CD14-positive monocyte (primary cell): ENCODE data around the gene RDX. TPM values are rescaled to one million over a fixed set of nuclear protein-coding genes. Genes with fewer than 3 reads are reported as not detected.

Experiments
- DNase-seq, 3 donors: peaks; one replicate each; pipeline ENCODE4 v3.0.0-alpha.2; 2011 to 2022
- H2AFZ ChIP-seq: 2 replicates; pipeline ENCODE4 v1.6.0; 2012; ENCODE audit warnings: mild to moderate bottlenecking, low read depth, low read length, inconsistent platforms; ENCODE audit not compliant: insufficient read depth, poor library complexity, severe bottlenecking
- H3K27ac ChIP-seq, 2 donors: 1 replicate in 1 of 2; 2 replicates in 1 of 2; pipeline ENCODE4 v1.5.1; 2012 to 2013; ENCODE audit warnings: low read length in 2 of 2, control low read depth in 1 of 2, inconsistent platforms in 1 of 2, low read depth in 1 of 2, mild to moderate bottlenecking in 1 of 2
- H3K27me3 ChIP-seq, 2 donors: one replicate each; pipeline versions ENCODE4 v1.6.0 to v1.6.1; 2011 to 2013; ENCODE audit warnings: low read length in 2 of 2; ENCODE audit not compliant: control insufficient read depth in 2 of 2, insufficient read depth in 2 of 2
- H3K36me3 ChIP-seq, 2 donors: replicated peaks in 1 of 2; 1 replicate in 1 of 2; 2 replicates in 1 of 2; pipeline versions ENCODE4 v1.5.1 to v1.6.1; 2012 to 2013; ENCODE audit warnings: low read length in 2 of 2, control low read depth in 1 of 2, inconsistent platforms in 1 of 2, mild to moderate bottlenecking in 1 of 2; ENCODE audit not compliant: insufficient read depth in 2 of 2, control insufficient read depth in 1 of 2
- H3K4me1 ChIP-seq, 2 donors: 1 replicate in 1 of 2; 2 replicates in 1 of 2; pipeline versions ENCODE4 v1.5.1 to v1.6.1; 2012 to 2013; ENCODE audit warnings: low read length in 2 of 2, control low read depth in 1 of 2, inconsistent platforms in 1 of 2, mild to moderate bottlenecking in 1 of 2, moderate library complexity in 1 of 2; ENCODE audit not compliant: insufficient read depth in 2 of 2, control insufficient read depth in 1 of 2
- H3K4me2 ChIP-seq: replicated peaks from 2 replicates; pipeline ENCODE3; 2012; ENCODE audit warnings: low read length, moderate library complexity, mild to moderate bottlenecking; ENCODE audit not compliant: poor library complexity, severe bottlenecking; ENCODE audit errors: extremely low read depth
- H3K4me3 ChIP-seq, 3 experiments: fragments of 200-600 bp in 1 of 3; sonication (generic) in 1 of 3; replicated peaks in 1 of 3; 1 replicate in 2 of 3; 2 replicates in 1 of 3; pipeline ENCODE4 v1.5.1; 2011 to 2013; ENCODE audit warnings: low read length in 3 of 3, mild to moderate bottlenecking in 3 of 3, control low read depth in 2 of 3, low read depth in 2 of 3, inconsistent platforms in 1 of 3, moderate library complexity in 1 of 3
- H3K79me2 ChIP-seq: 2 replicates; pipeline ENCODE4 v1.6.0; 2012; ENCODE audit warnings: mild to moderate bottlenecking, control low read depth, inconsistent platforms, low read length, moderate library complexity; ENCODE audit not compliant: insufficient read depth
- H3K9ac ChIP-seq: 2 replicates; pipeline ENCODE4 v1.6.0; 2017; ENCODE audit warnings: low read length, mild to moderate bottlenecking; ENCODE audit not compliant: insufficient read depth, poor library complexity, severe bottlenecking
- H3K9me3 ChIP-seq, 2 donors: replicated peaks in 1 of 2; 1 replicate in 1 of 2; 2 replicates in 1 of 2; pipeline versions ENCODE4 v1.5.1 to v1.6.1; 2012 to 2013; ENCODE audit warnings: low read length in 2 of 2, control low read depth in 1 of 2; ENCODE audit not compliant: control insufficient read depth in 1 of 2, insufficient read depth in 1 of 2
- H4K20me1 ChIP-seq: 2 replicates; pipeline ENCODE4 v1.6.0; 2012; ENCODE audit warnings: mild to moderate bottlenecking, low read length, control low read depth, moderate library complexity; ENCODE audit not compliant: insufficient read depth
- H3K27ac Mint-ChIP-seq, 7 donors: one replicate each; pipeline ENCODE4 v1.8.0; 2020; ENCODE audit warnings: mild to moderate bottlenecking in 7 of 7, mixed read lengths in 7 of 7, moderate library complexity in 6 of 7, inconsistent platforms in 2 of 7
- H3K27me3 Mint-ChIP-seq, 3 donors: one replicate each; pipeline ENCODE4 v1.8.0; 2021 to 2022; ENCODE audit warnings: low read depth in 3 of 3, mild to moderate bottlenecking in 3 of 3, mixed read lengths in 3 of 3, moderate library complexity in 3 of 3, inconsistent platforms in 1 of 3
- H3K36me3 Mint-ChIP-seq, 2 donors: one replicate each; pipeline ENCODE4 v1.8.0; 2020; ENCODE audit warnings: mixed read lengths in 2 of 2, inconsistent platforms in 1 of 2, mild to moderate bottlenecking in 1 of 2
- H3K4me1 Mint-ChIP-seq: one replicate; pipeline ENCODE4 v1.8.0; 2020; ENCODE audit warnings: mild to moderate bottlenecking, mixed read lengths
- H3K4me3 Mint-ChIP-seq, 2 donors: one replicate each; pipeline ENCODE4 v1.8.0; 2020; ENCODE audit warnings: mild to moderate bottlenecking in 2 of 2, mixed read lengths in 2 of 2, moderate library complexity in 1 of 2
- H3K9me3 Mint-ChIP-seq, 7 donors: one replicate each; pipeline ENCODE4 v1.8.0; 2020 to 2022; ENCODE audit warnings: mixed read lengths in 7 of 7, mild to moderate bottlenecking in 6 of 7, moderate library complexity in 6 of 7, inconsistent platforms in 2 of 7
- WGBS: methylation state at CpG from one replicate; pipeline ENCODE4 v1.1.5; 2013; ENCODE audit warnings: missing lambda C conversion rate; ENCODE audit not compliant: insufficient coverage; 5-methylcytosine and 5-hydroxymethylcytosine counted together
- intact Hi-C, 2 donors: fragments of 100-400 bp; cut with micrococcal nuclease; formaldehyde crosslinking; loops; one replicate each; pipeline versions ENCODE4 v1.15.0 to v1.15.1; 2023
- polyA plus RNA-seq, 3 donors: library from polyadenylated mRNA; depleted of rRNA in 1 of 3; unstranded in 2 of 3; stranded (reverse) in 1 of 3; fragments of 300-500 nt in 2 of 3; fragments of >200 nt in 1 of 3; fragmentation: Illumina TruSeq in 2 of 3; gene quantifications; 1 replicate in 2 of 3; 2 replicates in 1 of 3; pipeline ENCODE4 v1.2.3, GENCODE V29; 2012 to 2021
- TF ChIP-seq, protein P1 (sequence below): fragments of 200-600 bp; IDR thresholded peaks from one replicate; pipeline ENCODE4 v1.8.0; 2022; ENCODE audit warnings: antibody characterized with exemption, mild to moderate bottlenecking

RDX gene
- polyA plus RNA-seq, 3 donors: 11.9 to 22.0 (median 20.9) TPM

DNA sequence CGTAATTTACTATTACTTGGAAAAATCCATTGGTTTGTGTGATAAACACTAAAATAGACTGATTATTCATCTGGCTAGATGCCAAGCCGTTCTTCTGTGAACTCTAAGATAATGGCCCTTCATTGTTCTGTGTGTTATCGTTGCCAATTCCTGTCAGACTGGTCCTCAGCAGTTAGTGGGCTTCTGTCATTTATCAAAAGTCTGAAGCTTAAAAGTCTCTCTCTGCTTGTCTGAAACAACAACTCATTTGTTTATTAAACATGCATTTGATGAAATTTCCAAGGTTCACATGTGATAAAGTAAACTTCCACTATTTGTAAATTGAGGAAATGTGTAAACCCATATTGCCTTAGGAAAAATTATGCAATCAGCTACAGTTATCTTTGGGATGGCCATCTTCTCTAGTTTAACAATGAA is 21.1 kb upstream of the RDX start:
- Mint-ChIP-seq H3K27ac (peak overlapping the region in 1 of 7 donors; percentile 31), H3K36me3 (no peaks in the 10 kb centered on the region), H3K9me3 (peaks cover 0 to 2% (median 0%) of the 10 kb centered on the region in 7 donors), H3K4me1 (peaks cover 6% of the 10 kb centered on the region), H3K4me3 (no peak overlapping the region), H3K27me3 (peaks cover 0 to 2% (median 0%) of the 10 kb centered on the region in 3 donors)
- Histone ChIP-seq H3K4me3 (no peak overlapping the region), H3K4me1 (no peaks in the 10 kb centered on the region), H3K79me2 (no peaks in the 10 kb centered on the region), H4K20me1 (no peaks in the 10 kb centered on the region), H3K9me3 (no peaks in the 10 kb centered on the region), H3K9ac (no peak overlapping the region), H3K27ac (no peak overlapping the region), H3K27me3 (no peaks in the 10 kb centered on the region), H2AFZ (no peak overlapping the region), H3K36me3 (no peaks in the 10 kb centered on the region), H3K4me2 (no peak overlapping the region)
- TF ChIP-seq, protein P1, sequence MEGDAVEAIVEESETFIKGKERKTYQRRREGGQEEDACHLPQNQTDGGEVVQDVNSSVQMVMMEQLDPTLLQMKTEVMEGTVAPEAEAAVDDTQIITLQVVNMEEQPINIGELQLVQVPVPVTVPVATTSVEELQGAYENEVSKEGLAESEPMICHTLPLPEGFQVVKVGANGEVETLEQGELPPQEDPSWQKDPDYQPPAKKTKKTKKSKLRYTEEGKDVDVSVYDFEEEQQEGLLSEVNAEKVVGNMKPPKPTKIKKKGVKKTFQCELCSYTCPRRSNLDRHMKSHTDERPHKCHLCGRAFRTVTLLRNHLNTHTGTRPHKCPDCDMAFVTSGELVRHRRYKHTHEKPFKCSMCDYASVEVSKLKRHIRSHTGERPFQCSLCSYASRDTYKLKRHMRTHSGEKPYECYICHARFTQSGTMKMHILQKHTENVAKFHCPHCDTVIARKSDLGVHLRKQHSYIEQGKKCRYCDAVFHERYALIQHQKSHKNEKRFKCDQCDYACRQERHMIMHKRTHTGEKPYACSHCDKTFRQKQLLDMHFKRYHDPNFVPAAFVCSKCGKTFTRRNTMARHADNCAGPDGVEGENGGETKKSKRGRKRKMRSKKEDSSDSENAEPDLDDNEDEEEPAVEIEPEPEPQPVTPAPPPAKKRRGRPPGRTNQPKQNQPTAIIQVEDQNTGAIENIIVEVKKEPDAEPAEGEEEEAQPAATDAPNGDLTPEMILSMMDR: no peak
- DNase-seq: peak in 1 of 3 donors; percentile 62
- WGBS: 88% methylated on average over 1 of the region's 3 CpGs
- intact Hi-C loops: no loop called here

DNA sequence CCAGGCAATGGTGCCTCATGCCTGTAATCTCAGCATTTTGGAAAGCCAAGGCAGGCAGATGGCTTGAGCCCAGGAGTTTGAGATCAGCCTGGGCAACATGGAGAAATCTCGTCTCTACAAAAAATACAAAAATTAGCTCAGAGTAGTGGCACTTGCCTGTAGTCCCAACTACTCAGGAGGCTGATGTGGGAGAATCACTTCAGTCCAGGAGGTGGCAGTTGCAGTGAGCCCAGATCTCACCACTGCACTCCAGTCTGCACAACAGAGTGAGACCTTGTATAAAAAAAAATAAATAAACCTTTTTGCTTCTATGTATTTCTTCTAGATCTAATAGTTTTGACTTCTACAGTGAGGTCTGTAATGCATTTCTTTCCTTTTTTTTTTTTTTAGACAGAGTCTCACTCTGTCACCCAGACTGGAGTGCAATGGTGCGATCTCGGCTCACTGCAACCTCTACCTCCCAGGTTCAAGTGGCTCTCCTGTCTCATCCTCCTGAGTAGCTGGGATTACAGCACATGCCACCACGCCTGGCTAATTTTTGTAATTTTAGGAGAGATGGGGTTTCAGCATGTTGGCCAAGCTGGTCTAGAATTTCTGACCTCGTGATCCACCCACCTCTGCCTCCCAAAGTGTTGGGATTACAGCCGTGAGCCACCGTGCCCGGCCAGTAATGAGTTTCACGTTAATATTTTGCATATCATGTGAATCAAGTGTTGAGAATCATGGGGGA is 18.1 kb upstream of the RDX start:
- Histone ChIP-seq H3K9ac (no peak overlapping the region), H3K4me3 (no peak overlapping the region), H3K27me3 (no peaks in the 10 kb centered on the region), H3K27ac (no peak overlapping the region), H2AFZ (no peak overlapping the region), H3K4me2 (no peak overlapping the region), H4K20me1 (no peaks in the 10 kb centered on the region), H3K36me3 (no peaks in the 10 kb centered on the region), H3K9me3 (no peaks in the 10 kb centered on the region), H3K4me1 (no peaks in the 10 kb centered on the region), H3K79me2 (no peaks in the 10 kb centered on the region)
- intact Hi-C loops: no loop called here
- no peaks in the 10 kb centered on the region for H3K36me3 Mint-ChIP-seq
- H3K27ac Mint-ChIP-seq: no peak overlapping the region
- peaks cover 0 to 1% (median 0%) of the 10 kb centered on the region in 3 donors for H3K27me3 Mint-ChIP-seq
- peaks cover 8% of the 10 kb centered on the region for H3K4me1 Mint-ChIP-seq
- DNase-seq: no peak
- H3K4me3 Mint-ChIP-seq: no peak overlapping the region
- peaks cover 0 to 3% (median 0%) of the 10 kb centered on the region in 7 donors for H3K9me3 Mint-ChIP-seq
- 97% methylated on average over 5 of the region's 9 CpGs for WGBS
- TF ChIP-seq, protein P1: no peak
